Measurements from ENCODE around the gene TMCC2.

The TMCC2 gene

GRCh38 chr1:205241366-205242030 lies 13.8 kb downstream of the TMCC2 start:
- no peak for DNase-seq (ENCODE audit: low read depth)
- H3K4me3 ChIP-seq (ENCODE audit: low read depth, low read length): no peak overlapping the region
- no peak for TF ChIP-seq MAX (IDR thresholded peaks at IDR 0.05; ENCODE audit: low read depth, low read length)
- no peak for TF ChIP-seq POLR2A (IDR thresholded peaks at IDR 0.05; ENCODE audit: extremely low read depth, insufficient read length)
- TF ChIP-seq MYC (IDR thresholded peaks at IDR 0.05; ENCODE audit: low read depth, low read length): no peak
- no peak for TF ChIP-seq CTCF (IDR thresholded peaks at IDR 0.05; ENCODE audit: low read depth, low read length)

DNA sequence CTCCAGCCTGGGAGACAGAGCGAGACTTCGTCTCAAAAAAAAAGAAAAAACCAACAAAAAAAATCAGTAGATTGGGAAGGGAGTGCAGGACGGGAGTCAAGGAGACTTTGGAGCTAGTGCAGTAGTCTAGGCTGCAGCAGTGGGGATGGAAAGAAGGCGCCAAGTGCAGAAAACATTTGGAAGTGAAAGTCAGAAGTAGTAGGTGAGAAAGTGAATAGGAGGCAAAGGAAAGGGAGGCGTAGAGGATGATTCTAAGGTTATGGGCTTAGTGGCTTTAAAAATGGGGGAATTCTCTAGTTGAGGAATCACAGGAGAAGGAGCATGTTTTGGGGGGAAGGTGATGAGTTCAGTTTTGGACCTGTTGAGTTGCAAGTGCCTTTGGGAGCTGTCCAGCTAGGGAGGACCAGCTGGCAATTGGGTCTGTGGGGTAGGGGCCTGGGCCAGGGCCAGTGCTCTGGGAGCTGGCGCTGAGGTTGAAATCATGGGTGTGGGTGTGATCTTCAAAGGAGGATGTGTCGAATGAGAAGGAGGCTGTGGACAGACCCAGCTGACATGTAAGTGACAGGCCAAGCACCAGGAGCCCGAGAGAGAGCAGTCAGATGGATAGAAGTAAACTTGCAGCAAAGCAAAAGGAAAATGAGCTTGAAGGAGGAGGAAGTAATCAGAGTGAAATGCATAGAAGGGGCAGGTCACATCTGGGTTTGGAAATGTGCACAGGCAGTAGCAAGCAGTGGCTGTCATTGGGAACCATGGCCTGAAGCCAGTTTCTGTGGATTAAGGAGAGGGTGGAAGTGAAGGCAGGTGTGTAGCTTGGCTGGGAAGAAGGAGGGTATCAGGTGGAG lies 15.8 kb downstream of the TMCC2 start:
- no peak for DNase-seq (ENCODE audit: low read depth)
- no peak for TF ChIP-seq MYC (IDR thresholded peaks at IDR 0.05; ENCODE audit: low read depth, low read length)
- no peak for TF ChIP-seq POLR2A (IDR thresholded peaks at IDR 0.05; ENCODE audit: extremely low read depth, insufficient read length)
- TF ChIP-seq MAX (IDR thresholded peaks at IDR 0.05; ENCODE audit: low read depth, low read length): no peak
- TF ChIP-seq CTCF (IDR thresholded peaks at IDR 0.05; ENCODE audit: low read depth, low read length): no peak
- H3K4me3 ChIP-seq (ENCODE audit: low read depth, low read length): no peak overlapping the region

GRCh38 chr1:205244384-205244783 lies 16.6 kb downstream of the TMCC2 start:
- no peak for DNase-seq (ENCODE audit: low read depth)
- TF ChIP-seq MYC (IDR thresholded peaks at IDR 0.05; ENCODE audit: low read depth, low read length): no peak
- no peak for TF ChIP-seq MAX (IDR thresholded peaks at IDR 0.05; ENCODE audit: low read depth, low read length)
- TF ChIP-seq CTCF (IDR thresholded peaks at IDR 0.05; ENCODE audit: low read depth, low read length): no peak
- TF ChIP-seq POLR2A (IDR thresholded peaks at IDR 0.05; ENCODE audit: extremely low read depth, insufficient read length): no peak
- no peak overlapping the region for H3K4me3 ChIP-seq (ENCODE audit: low read depth, low read length)

GRCh38 chr1:205245096-205245495 lies 17.4 kb downstream of the TMCC2 start:
- TF ChIP-seq POLR2A (IDR thresholded peaks at IDR 0.05; ENCODE audit: extremely low read depth, insufficient read length): no peak
- TF ChIP-seq CTCF (IDR thresholded peaks at IDR 0.05; ENCODE audit: low read depth, low read length): no peak
- no peak for TF ChIP-seq MAX (IDR thresholded peaks at IDR 0.05; ENCODE audit: low read depth, low read length)
- no peak overlapping the region for H3K4me3 ChIP-seq (ENCODE audit: low read depth, low read length)
- DNase-seq (ENCODE audit: low read depth): no peak

- DNase-seq (ENCODE audit: low read depth): no peak
- TF ChIP-seq CTCF (IDR thresholded peaks at IDR 0.05; ENCODE audit: low read depth, low read length) (no peak), MYC (IDR thresholded peaks at IDR 0.05; ENCODE audit: low read depth, low read length) (no peak), POLR2A (IDR thresholded peaks at IDR 0.05; ENCODE audit: extremely low read depth, insufficient read length) (no peak), MAX (IDR thresholded peaks at IDR 0.05; ENCODE audit: low read depth, low read length) (no peak)
These were observed 18.8 kb downstream of the TMCC2 start for GRCh38 chr1:205246351-205247119.

More at GRCh38 chr1:205246351-205247119, 18.8 kb downstream of the TMCC2 start:
- H3K4me3 ChIP-seq (ENCODE audit: low read depth, low read length): no peak overlapping the region
